ENCODE results near the gene ASB1. TPM values are rescaled to one million over a fixed set of nuclear protein-coding genes. Genes with fewer than 3 reads are reported as not detected.

Gene ASB1
- total and polyA plus RNA-seq, 2 of the 13 experiments (the other 11 are each of a cell fraction or from before 2014, with no cell fraction given) = 48.6 to 49.2 TPM

GRCh38 chr2:238462782-238463396 is 36.2 kb downstream of the ASB1 start (continued):
- TF ChIP-seq ARID5B (CRISPR knock-in tag; IDR thresholded peaks at IDR 0.05) (peak; percentile 26; the same call in 1 of the 2 replicates), FOXK1 (CRISPR knock-in tag; IDR thresholded peaks at IDR 0.05; ENCODE audit: borderline replicate concordance, low read depth) (peak; percentile 37; the same call in 1 of the 2 replicates), UBTF (CRISPR knock-in tag; IDR thresholded peaks at IDR 0.05) (no peak), CTCF (CRISPR knock-in tag; IDR thresholded peaks at IDR 0.05) (peak; percentile 84), MAX (IDR thresholded peaks at IDR 0.05) (no peak), STAG1 (CRISPR knock-in tag; IDR thresholded peaks at IDR 0.05) (peak; percentile 95), ZNF792 (CRISPR knock-in tag; IDR thresholded peaks at IDR 0.05) (0 out of 2 replicates have a peak, but pooled peaks have one; percentile 42), ARHGAP35 (CRISPR knock-in tag; IDR thresholded peaks at IDR 0.05; ENCODE audit: borderline replicate concordance) (no peak), ZBTB40 (IDR thresholded peaks at IDR 0.05) (no peak), ZBTB40 (CRISPR knock-in tag; IDR thresholded peaks at IDR 0.05) (no peak), ZNF614 (CRISPR knock-in tag; IDR thresholded peaks at IDR 0.05; ENCODE audit: borderline replicate concordance) (peak; percentile 49; the same call in 1 of the 2 replicates)

Measured in HepG2 (cell line).